Colonic mucosa (tissue), 4 donors: ENCODE results near the gene STOML1. TPM values are rescaled to one million over a fixed set of nuclear protein-coding genes. Genes with fewer than 3 reads are reported as not detected.

ENCODE experiments used
- DNase-seq: peaks from one replicate; pipeline ENCODE4 v3.0.0-alpha.2; 2020
- H3K27ac ChIP-seq: fragments of 200-600 bp; one replicate; pipeline ENCODE4 v1.8.0; 2021
- H3K27me3 ChIP-seq: fragments of 200-600 bp; one replicate; pipeline ENCODE4 v1.8.0; 2021
- H3K36me3 ChIP-seq: fragments of 200-600 bp; one replicate; pipeline ENCODE4 v1.8.0; 2021
- H3K4me1 ChIP-seq: fragments of 200-600 bp; one replicate; pipeline ENCODE4 v1.8.0; 2021; ENCODE audit warnings: mild to moderate bottlenecking
- H3K4me3 ChIP-seq: fragments of 200-600 bp; one replicate; pipeline ENCODE4 v1.8.0; 2021
- H3K9ac ChIP-seq, 2 donors: one replicate each; pipeline ENCODE4 v1.7.0; 2013; ENCODE audit warnings: control low read depth in 2 of 2, low read depth in 2 of 2, low read length in 2 of 2
- H3K9me3 ChIP-seq: fragments of 200-600 bp; one replicate; pipeline ENCODE4 v1.8.0; 2021
- CTCF ChIP-seq: fragments of 200-600 bp; IDR thresholded peaks from one replicate; pipeline ENCODE4 v1.8.0; 2022; ENCODE audit warnings: antibody characterized with exemption, mild to moderate bottlenecking
- intact Hi-C: fragments of 100-400 bp; cut with DNase I; formaldehyde crosslinking; loops from one replicate; pipeline ENCODE4 v1.14.1; 2022
- total RNA-seq, 2 donors: library from RNA; stranded (reverse); fragmentation: NEBNext Ultra II Directional in 1 of 2; extraction: Animal tissue kit (Norgen Biotek cat#: 25700) in 1 of 2; gene quantifications; one replicate each; pipeline ENCODE4 v1.2.1, GENCODE V29; 2021
- donor health status: healthy.
- donor health status: DM: no; HTN: no; CAD: no.
- donor health status: DM: no; HTN: no; CAD: no.

The STOML1 gene
- total RNA-seq, 2 donors from 2014 or later: 9.1 to 14.3 TPM

GRCh38 chr15:73948982-73949381, 43.1 kb downstream of the STOML1 start:
- TF ChIP-seq CTCF: no peak

GRCh38 chr15:73948396-73948795, 43.7 kb downstream of the STOML1 start:
- intact Hi-C loops: no loop called here
- Histone ChIP-seq H3K9me3 (no peaks in the 10 kb centered on the region), H3K4me1 (peaks cover 4% of the 10 kb centered on the region), H3K27me3 (no peaks in the 10 kb centered on the region), H3K9ac (no peak overlapping the region), H3K27ac (no peak overlapping the region), H3K36me3 (no peaks in the 10 kb centered on the region), H3K4me3 (no peak overlapping the region)
- no peak for TF ChIP-seq CTCF
- DNase-seq: no peak

More at GRCh38 chr15:73948982-73949381, 43.1 kb downstream of the STOML1 start:
- no peaks in the 10 kb centered on the region for H3K9me3 ChIP-seq
- no peak overlapping the region for H3K9ac ChIP-seq
- no peak for DNase-seq
- no peaks in the 10 kb centered on the region for H3K27me3 ChIP-seq
- intact Hi-C loops: no loop called here
- H3K4me1 ChIP-seq: peaks cover 4% of the 10 kb centered on the region
- H3K27ac ChIP-seq: no peak overlapping the region
- no peaks in the 10 kb centered on the region for H3K36me3 ChIP-seq
- no peak overlapping the region for H3K4me3 ChIP-seq

- intact Hi-C loops: no loop called here
- Histone ChIP-seq H3K4me3 (no peak overlapping the region), H3K9me3 (no peaks in the 10 kb centered on the region)
Measured at GRCh38 chr15:73947651-73948050, 44.4 kb downstream of the STOML1 start.

GRCh38 chr15:73946795-73947370, 45.2 kb downstream of the STOML1 start:
- intact Hi-C loops: no loop called here
- H3K9me3 ChIP-seq: no peaks in the 10 kb centered on the region
- TF ChIP-seq CTCF: no peak
- no peak overlapping the region for H3K27ac ChIP-seq
- H3K36me3 ChIP-seq: no peaks in the 10 kb centered on the region
- H3K4me1 ChIP-seq: peaks cover 3% of the 10 kb centered on the region
- H3K27me3 ChIP-seq: no peaks in the 10 kb centered on the region
- H3K9ac ChIP-seq: no peak overlapping the region
- no peak overlapping the region for H3K4me3 ChIP-seq
- DNase-seq: no peak

More at GRCh38 chr15:73947651-73948050, 44.4 kb downstream of the STOML1 start:
- Histone ChIP-seq H3K9ac (no peak overlapping the region), H3K27ac (no peak overlapping the region), H3K27me3 (no peaks in the 10 kb centered on the region), H3K36me3 (no peaks in the 10 kb centered on the region), H3K4me1 (peaks cover 4% of the 10 kb centered on the region)
- no peak for TF ChIP-seq CTCF
- no peak for DNase-seq

GRCh38 chr15:73946046-73946721, 45.9 kb downstream of the STOML1 start:
- Histone ChIP-seq H3K27ac (no peak overlapping the region), H3K9ac (no peak overlapping the region), H3K4me3 (no peak overlapping the region), H3K36me3 (no peaks in the 10 kb centered on the region), H3K9me3 (no peaks in the 10 kb centered on the region), H3K27me3 (no peaks in the 10 kb centered on the region), H3K4me1 (no peaks in the 10 kb centered on the region)
- intact Hi-C loops: no loop called here
- no peak for TF ChIP-seq CTCF
- DNase-seq: no peak
